MCF 10A (cell line): ENCODE measurements around the gene KLHL21. TPM values are rescaled to one million over a fixed set of nuclear protein-coding genes. Genes with fewer than 3 reads are reported as not detected.

Source experiments
- BruUV-seq: library from RNA; stranded (reverse); fragments of 400-500 nt; replicated peaks from 2 replicates; lab custom pipeline; 2021; lab: Mats Ljungman, UMichigan
- CTCF ChIA-PET: fragments of 300-600 bp; sonication (Branson Sonifier 250); formaldehyde crosslinking; extraction: SDS; loops from one replicate; lab custom pipeline; 2021; ENCODE audit warnings: antibody characterized with exemption, inconsistent platforms; lab: Yijun Ruan, JAX
- POLR2A ChIA-PET: fragments of 300-600, 350-650 bp; sonication (Branson Sonifier 250); formaldehyde crosslinking; extraction: SDS; loops from one replicate; lab custom pipeline; 2020; ENCODE audit warnings: antibody characterized with exemption, inconsistent platforms; lab: Yijun Ruan, JAX
- DNase-seq: peaks from one replicate; pipeline ENCODE4 v3.0.0-alpha.2; 2018; ENCODE audit not compliant: unreplicated experiment
- H3K27ac Mint-ChIP-seq: one replicate; pipeline ENCODE4 v1.8.0; 2022; ENCODE audit warnings: mild to moderate bottlenecking, low read depth, mixed read lengths; ENCODE audit not compliant: unreplicated experiment
- H3K27me3 Mint-ChIP-seq: one replicate; pipeline ENCODE4 v1.8.0; 2022; ENCODE audit warnings: mixed read lengths; ENCODE audit not compliant: insufficient read depth, unreplicated experiment
- H3K36me3 Mint-ChIP-seq: one replicate; pipeline ENCODE4 v1.8.0; 2022; ENCODE audit warnings: mild to moderate bottlenecking, moderate library complexity, mixed read lengths; ENCODE audit not compliant: insufficient read depth, unreplicated experiment
- H3K4me1 Mint-ChIP-seq: one replicate; pipeline ENCODE4 v1.8.0; 2022; ENCODE audit warnings: mixed read lengths; ENCODE audit not compliant: insufficient read depth, unreplicated experiment
- H3K4me3 Mint-ChIP-seq: one replicate; pipeline ENCODE4 v1.8.0; 2022; ENCODE audit warnings: mild to moderate bottlenecking, moderate library complexity, mixed read lengths; ENCODE audit not compliant: unreplicated experiment
- H3K9me3 Mint-ChIP-seq: one replicate; pipeline ENCODE4 v1.8.0; 2022; ENCODE audit warnings: mixed read lengths; ENCODE audit not compliant: unreplicated experiment
- CTCF ChIP-seq: fragments of 200-600 bp; IDR thresholded peaks from one replicate; pipeline ENCODE4 v1.8.0; 2022; ENCODE audit warnings: antibody characterized with exemption, mild to moderate bottlenecking; ENCODE audit not compliant: unreplicated experiment
- intact Hi-C: fragments of 100-400 bp; cut with micrococcal nuclease; formaldehyde crosslinking; loops from 2 replicates; pipeline ENCODE4 v1.14.1; 2022
- total RNA-seq: library from RNA; stranded (reverse); gene quantifications from 2 replicates; pipeline ENCODE4 v1.2.3, GENCODE V29; 2022

Gene KLHL21
- total RNA-seq, 1 experiment from 2014 or later: 14.0 TPM

DNA sequence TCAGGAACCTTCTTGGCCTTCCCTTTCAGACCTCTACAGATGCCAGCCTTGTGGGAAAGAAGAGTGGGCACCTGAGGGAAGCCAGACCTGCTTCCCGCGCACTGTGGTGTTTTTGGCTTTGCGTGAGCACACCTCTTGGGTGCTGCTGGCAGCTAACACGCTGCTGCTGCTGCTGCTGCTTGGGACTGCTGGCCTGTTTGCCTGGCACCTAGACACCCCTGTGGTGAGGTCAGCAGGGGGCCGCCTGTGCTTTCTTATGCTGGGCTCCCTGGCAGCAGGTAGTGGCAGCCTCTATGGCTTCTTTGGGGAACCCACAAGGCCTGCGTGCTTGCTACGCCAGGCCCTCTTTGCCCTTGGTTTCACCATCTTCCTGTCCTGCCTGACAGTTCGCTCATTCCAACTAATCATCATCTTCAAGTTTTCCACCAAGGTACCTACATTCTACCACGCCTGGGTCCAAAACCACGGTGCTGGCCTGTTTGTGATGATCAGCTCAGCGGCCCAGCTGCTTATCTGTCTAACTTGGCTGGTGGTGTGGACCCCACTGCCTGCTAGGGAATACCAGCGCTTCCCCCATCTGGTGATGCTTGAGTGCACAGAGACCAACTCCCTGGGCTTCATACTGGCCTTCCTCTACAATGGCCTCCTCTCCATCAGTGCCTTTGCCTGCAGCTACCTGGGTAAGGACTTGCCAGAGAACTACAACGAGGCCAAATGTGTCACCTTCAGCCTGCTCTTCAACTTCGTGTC is 23.9 kb downstream of the KLHL21 start:
- Mint-ChIP-seq H3K4me3 (peak overlapping the region; percentile 94), H3K27ac (peak overlapping the region; percentile 100), H3K9me3 (no peaks in the 10 kb centered on the region), H3K27me3 (no peaks in the 10 kb centered on the region), H3K4me1 (peaks cover 27% of the 10 kb centered on the region), H3K36me3 (no peaks in the 10 kb centered on the region)
- DNase-seq: no peak
- CTCF ChIA-PET: interaction anchor here (0.6 to 1.7 kb wide), 5 partner anchors 24 to 236 kb away, joined by 3 to 10 read pairs (median 5); partner anchors contain the start of genes NOL9 and TAS1R1
- no TSS peak for BruUV-seq
- POLR2A ChIA-PET: interaction anchor here (0.6 to 5.0 kb wide), 14 partner anchors 10 to 112 kb away, joined by 3 to 103 read pairs (median 5); partner anchors contain the start of genes KLHL21, NOL9, PLEKHG5 and TAS1R1
- TF ChIP-seq CTCF: no peak
- intact Hi-C loops: no loop called here

DNA sequence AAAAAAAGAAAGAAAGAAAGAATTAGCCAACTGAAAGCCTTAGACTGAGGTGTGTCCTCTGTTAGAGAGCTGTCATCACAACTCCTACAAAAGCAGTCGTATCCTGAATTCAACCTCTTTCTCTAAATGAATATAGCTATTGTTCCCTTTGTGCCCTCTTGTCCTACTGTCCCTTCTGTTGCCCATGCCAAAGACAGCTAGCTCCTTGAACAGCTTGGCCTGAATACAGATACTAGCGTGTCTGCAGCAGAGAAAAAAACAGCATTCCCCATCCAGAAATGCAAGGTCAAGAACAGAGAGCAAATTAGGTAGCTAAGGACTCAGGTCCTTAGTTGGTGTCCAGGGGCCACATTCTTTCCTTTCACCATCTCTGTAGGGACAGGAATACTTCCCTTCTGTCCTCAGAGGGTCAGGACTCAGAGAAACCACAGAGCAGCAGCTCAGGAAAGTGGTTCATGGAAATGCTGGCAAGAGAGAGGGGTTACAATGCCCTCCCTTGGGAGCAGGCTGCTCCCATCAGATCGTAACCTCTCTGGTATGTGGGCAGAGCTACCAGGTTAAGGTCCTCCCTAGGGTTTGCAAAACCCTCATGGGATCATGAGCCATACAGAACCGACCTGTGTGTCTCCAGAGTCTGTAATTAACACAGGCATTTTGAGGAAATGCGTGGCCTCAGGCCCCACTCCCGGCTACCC is 24.7 kb downstream of the KLHL21 start:
- intact Hi-C loops: no loop called here
- TF ChIP-seq CTCF: no peak
- no peaks in the 10 kb centered on the region for H3K36me3 Mint-ChIP-seq
- no peak for DNase-seq
- H3K27ac Mint-ChIP-seq: no peak overlapping the region
- peaks cover 27% of the 10 kb centered on the region for H3K4me1 Mint-ChIP-seq
- no peaks in the 10 kb centered on the region for H3K27me3 Mint-ChIP-seq
- BruUV-seq: no TSS peak
- ChIA-PET POLR2A (interaction anchor here (0.6 to 5.0 kb wide), 9 partner anchors 19 to 113 kb away, joined by 3 to 103 read pairs (median 3); partner anchors contain the start of genes KLHL21 and NOL9), CTCF (interaction anchor here (1.1 to 1.7 kb wide), 3 partner anchors 23 to 88 kb away, joined by 5 to 10 read pairs (median 6); partner anchors contain the start of genes NOL9 and TAS1R1)
- H3K4me3 Mint-ChIP-seq: no peak overlapping the region
- H3K9me3 Mint-ChIP-seq: no peaks in the 10 kb centered on the region

DNA sequence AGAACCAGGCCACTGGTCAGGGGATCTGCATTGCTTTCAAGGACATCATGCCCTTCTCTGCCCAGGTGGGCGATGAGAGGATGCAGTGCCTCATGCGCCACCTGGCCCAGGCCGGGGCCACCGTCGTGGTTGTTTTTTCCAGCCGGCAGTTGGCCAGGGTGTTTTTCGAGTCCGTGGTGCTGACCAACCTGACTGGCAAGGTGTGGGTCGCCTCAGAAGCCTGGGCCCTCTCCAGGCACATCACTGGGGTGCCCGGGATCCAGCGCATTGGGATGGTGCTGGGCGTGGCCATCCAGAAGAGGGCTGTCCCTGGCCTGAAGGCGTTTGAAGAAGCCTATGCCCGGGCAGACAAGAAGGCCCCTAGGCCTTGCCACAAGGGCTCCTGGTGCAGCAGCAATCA is 27.9 kb downstream of the KLHL21 start:
- ChIA-PET CTCF (interaction anchor here (2.2 kb wide), 1 partner anchor 21 kb away, joined by 13 read pairs; the partner anchor contains the start of genes NOL9 and TAS1R1), POLR2A (interaction anchor here (1.0 kb wide), 1 partner anchor 26 kb away, joined by 3 read pairs; no protein-coding TSS in a partner anchor)
- no peak for TF ChIP-seq CTCF
- Mint-ChIP-seq H3K4me3 (no peak overlapping the region), H3K4me1 (peaks cover 11% of the 10 kb centered on the region), H3K27ac (no peak overlapping the region), H3K27me3 (no peaks in the 10 kb centered on the region), H3K36me3 (no peaks in the 10 kb centered on the region), H3K9me3 (no peaks in the 10 kb centered on the region)
- intact Hi-C loops: no loop called here
- no peak for DNase-seq
- no TSS peak for BruUV-seq
